Gastroesophageal sphincter (tissue), 3 donors: ENCODE results near the gene LARGE1.

Source experiments
- CTCF ChIP-seq, 4 experiments: fragments of 200-600 bp in 2 of 4; fragments of 450-650 bp in 2 of 4; sonication (generic) in 1 of 4; IDR thresholded peaks; one replicate each; pipeline ENCODE4 v1.5.1; 2017 to 2019; ENCODE audit warnings: antibody characterized with exemption in 4 of 4, mild to moderate bottlenecking in 2 of 4, moderate library complexity in 2 of 4
- POLR2A ChIP-seq, 2 donors: fragments of 450-650 bp; IDR thresholded peaks; one replicate each; pipeline ENCODE4 v1.6.1; 2017; ENCODE audit warnings: antibody characterized with exemption in 2 of 2, mild to moderate bottlenecking in 2 of 2, moderate library complexity in 1 of 2

GRCh38 chr22:33576205-33576604, 344.1 kb downstream of the LARGE1 start:
- TF ChIP-seq CTCF (IDR thresholded peaks at IDR 0.05) (no peak), POLR2A (IDR thresholded peaks at IDR 0.05) (no peak)
